ENCODE results near the gene VAC14. TPM values are rescaled to one million over a fixed set of nuclear protein-coding genes. Genes with fewer than 3 reads are reported as not detected.

Gene VAC14
- polyA plus RNA-seq, 3 donors: 20.7 to 49.4 (median 31.1) TPM

GRCh38 chr16:70692873-70693671 lies 107.9 kb downstream of the VAC14 start:
- TF ChIP-seq, protein P1, sequence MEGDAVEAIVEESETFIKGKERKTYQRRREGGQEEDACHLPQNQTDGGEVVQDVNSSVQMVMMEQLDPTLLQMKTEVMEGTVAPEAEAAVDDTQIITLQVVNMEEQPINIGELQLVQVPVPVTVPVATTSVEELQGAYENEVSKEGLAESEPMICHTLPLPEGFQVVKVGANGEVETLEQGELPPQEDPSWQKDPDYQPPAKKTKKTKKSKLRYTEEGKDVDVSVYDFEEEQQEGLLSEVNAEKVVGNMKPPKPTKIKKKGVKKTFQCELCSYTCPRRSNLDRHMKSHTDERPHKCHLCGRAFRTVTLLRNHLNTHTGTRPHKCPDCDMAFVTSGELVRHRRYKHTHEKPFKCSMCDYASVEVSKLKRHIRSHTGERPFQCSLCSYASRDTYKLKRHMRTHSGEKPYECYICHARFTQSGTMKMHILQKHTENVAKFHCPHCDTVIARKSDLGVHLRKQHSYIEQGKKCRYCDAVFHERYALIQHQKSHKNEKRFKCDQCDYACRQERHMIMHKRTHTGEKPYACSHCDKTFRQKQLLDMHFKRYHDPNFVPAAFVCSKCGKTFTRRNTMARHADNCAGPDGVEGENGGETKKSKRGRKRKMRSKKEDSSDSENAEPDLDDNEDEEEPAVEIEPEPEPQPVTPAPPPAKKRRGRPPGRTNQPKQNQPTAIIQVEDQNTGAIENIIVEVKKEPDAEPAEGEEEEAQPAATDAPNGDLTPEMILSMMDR (IDR thresholded peaks at IDR 0.05): no peak
- H2AFZ ChIP-seq (ENCODE audit: insufficient read depth, low read depth, low read length, poor library complexity, severe bottlenecking): no peak overlapping the region
- 95% methylated on average over 29 of the region's 29 CpGs for WGBS (ENCODE audit: insufficient coverage)
- no peak for DNase-seq
- no peaks in the 10 kb centered on the region for H3K9me3 ChIP-seq (replicated peaks in 1 of 2; ENCODE audit: control insufficient read depth in 1 of 2, insufficient read depth in 1 of 2, low read length in 2 of 2)
- Mint-ChIP-seq H3K4me3 (no peak overlapping the region), H3K27ac (peak overlapping the region in 1 of 7 donors; percentile 72), H3K27me3 (ENCODE audit: low read depth in 3 of 3) (peaks cover 0 to 1% (median 0%) of the 10 kb centered on the region in 3 donors), H3K9me3 (peaks cover 0 to 1% (median 0%) of the 10 kb centered on the region in 7 donors), H3K36me3 (peaks cover 22 to 61% of the 10 kb centered on the region in 2 donors), H3K4me1 (peaks cover 13% of the 10 kb centered on the region)
- H3K9ac ChIP-seq (ENCODE audit: insufficient read depth, low read length, poor library complexity, severe bottlenecking): no peak overlapping the region
- peaks cover 2% of the 10 kb centered on the region for H4K20me1 ChIP-seq (ENCODE audit: insufficient read depth, low read length)
- H3K4me1 ChIP-seq (ENCODE audit: control insufficient read depth in 1 of 2, insufficient read depth in 2 of 2, low read length in 2 of 2): peaks cover 12 to 13% of the 10 kb centered on the region in 2 donors
- H3K79me2 ChIP-seq (ENCODE audit: insufficient read depth, low read length): no peaks in the 10 kb centered on the region
- intact Hi-C loops (cut with micrococcal nuclease): no loop called here
- no peaks in the 10 kb centered on the region for H3K27me3 ChIP-seq (ENCODE audit: control insufficient read depth in 2 of 2, insufficient read depth in 2 of 2, low read length in 2 of 2)
- H3K27ac ChIP-seq (ENCODE audit: low read depth in 1 of 2, low read length in 2 of 2): no peak overlapping the region
- no peak overlapping the region for H3K4me2 ChIP-seq (replicated peaks; ENCODE audit: extremely low read depth, low read length, poor library complexity, severe bottlenecking)
- H3K36me3 ChIP-seq (replicated peaks in 1 of 2; ENCODE audit: control insufficient read depth in 1 of 2, insufficient read depth in 2 of 2, low read length in 2 of 2): peaks cover 25 to 54% of the 10 kb centered on the region in 2 donors
- H3K4me3 ChIP-seq (replicated peaks in 1 of 3; ENCODE audit: low read depth in 2 of 3, low read length in 3 of 3): no peak overlapping the region

- Histone ChIP-seq H3K4me1 (ENCODE audit: control insufficient read depth in 1 of 2, insufficient read depth in 2 of 2, low read length in 2 of 2) (peaks cover 4 to 5% of the 10 kb centered on the region in 2 donors), H3K27ac (ENCODE audit: low read depth in 1 of 2, low read length in 2 of 2) (no peak overlapping the region), H3K9ac (ENCODE audit: insufficient read depth, low read length, poor library complexity, severe bottlenecking) (no peak overlapping the region), H3K27me3 (ENCODE audit: control insufficient read depth in 2 of 2, insufficient read depth in 2 of 2, low read length in 2 of 2) (no peaks in the 10 kb centered on the region), H3K36me3 (replicated peaks in 1 of 2; ENCODE audit: control insufficient read depth in 1 of 2, insufficient read depth in 2 of 2, low read length in 2 of 2) (peaks cover 22 to 53% of the 10 kb centered on the region in 2 donors), H2AFZ (ENCODE audit: insufficient read depth, low read depth, low read length, poor library complexity, severe bottlenecking) (no peak overlapping the region), H3K79me2 (ENCODE audit: insufficient read depth, low read length) (no peaks in the 10 kb centered on the region), H3K4me3 (replicated peaks in 1 of 3; ENCODE audit: low read depth in 2 of 3, low read length in 3 of 3) (no peak overlapping the region), H3K4me2 (replicated peaks; ENCODE audit: extremely low read depth, low read length, poor library complexity, severe bottlenecking) (no peak overlapping the region), H4K20me1 (ENCODE audit: insufficient read depth, low read length) (no peaks in the 10 kb centered on the region), H3K9me3 (replicated peaks in 1 of 2; ENCODE audit: control insufficient read depth in 1 of 2, insufficient read depth in 1 of 2, low read length in 2 of 2) (no peaks in the 10 kb centered on the region)
- Mint-ChIP-seq H3K4me1 (peaks cover 5% of the 10 kb centered on the region), H3K27me3 (ENCODE audit: low read depth in 3 of 3) (peaks cover 0 to 1% (median under 1%) of the 10 kb centered on the region in 3 donors), H3K4me3 (no peak overlapping the region), H3K9me3 (peaks cover 0 to 3% (median 0%) of the 10 kb centered on the region in 7 donors), H3K36me3 (peaks cover 22 to 62% of the 10 kb centered on the region in 2 donors), H3K27ac (no peak overlapping the region)
- TF ChIP-seq, protein P1 (IDR thresholded peaks at IDR 0.05): no peak
- 92% methylated on average over 11 of the region's 14 CpGs for WGBS (ENCODE audit: insufficient coverage)
- intact Hi-C loops (cut with micrococcal nuclease): no loop called here
- no peak for DNase-seq
Observed at GRCh38 chr16:70692130-70692872, 108.7 kb downstream of the VAC14 start.
